ENCODE results near the gene IREB2. TPM values are rescaled to one million over a fixed set of nuclear protein-coding genes. Genes with fewer than 3 reads are reported as not detected.
A peak's percentile ranks its signal among the peaks of the same experiment; 100 is the strongest.
"Not testable (repeated sequence)": the region's sequence is repeated elsewhere in the genome, so short reads cannot be mapped to it uniquely, and the experiment has no call there.

Gene IREB2
- total RNA-seq, 1 experiment from 2014 or later, result 6.5 TPM

GRCh38 chr15:78536134-78536533 is 98.1 kb downstream of the IREB2 start:
- H3K4me1 ChIP-seq (ENCODE audit: insufficient read depth, low read length), result peaks cover 3% of the 10 kb centered on the region; the same call in 1 of the 2 replicates
- H3K9ac ChIP-seq (ENCODE audit: low read length), result no peak overlapping the region
- DNase-seq (no peak), ATAC-seq (no peak)
- POLR2A ChIA-PET (ENCODE audit: unreplicated experiment), result interaction anchor here (0.6 kb wide), 1 partner anchor 17 kb away, joined by 3 read pairs; no protein-coding TSS in a partner anchor
- CTCF ChIA-PET, result no interaction called here
- no peaks in the 10 kb centered on the region for H3K9me2 ChIP-seq (replicated peaks; ENCODE audit: low read length)
- H3K27me3 ChIP-seq (ENCODE audit: low read length), result no peaks in the 10 kb centered on the region
- no peak overlapping the region for H3K4me2 ChIP-seq (ENCODE audit: low read length)
- H3K27ac ChIP-seq (ENCODE audit: low read length), result no peak overlapping the region
- H3F3A ChIP-seq (ENCODE audit: low read length, unreplicated experiment), result no peaks in the 10 kb centered on the region
- TF ChIP-seq EZH2 (IDR thresholded peaks at IDR 0.05; ENCODE audit: low read length, unreplicated experiment), result no peak
- no peak for TF ChIP-seq CTCF (conservative IDR thresholded peaks at IDR 0.05; ENCODE audit: low read depth, low read length)
- TF ChIP-seq EZH2phosphoT487 (IDR thresholded peaks at IDR 0.05; ENCODE audit: borderline replicate concordance, low read length), result no peak
- H3K79me2 ChIP-seq (ENCODE audit: low read length), result peaks cover 10% of the 10 kb centered on the region
- no TSS peak for BruUV-seq (replicated peaks)
- H3K4me3 ChIP-seq (ENCODE audit: low read length), result no peak overlapping the region
- H3K9me3 ChIP-seq (ENCODE audit: low read length), result no peaks in the 10 kb centered on the region
- H2AFZ ChIP-seq (ENCODE audit: low read length), result no peak overlapping the region
- H4K20me1 ChIP-seq (ENCODE audit: low read length), result no peaks in the 10 kb centered on the region
- no peaks in the 10 kb centered on the region for H3K36me3 ChIP-seq (ENCODE audit: low read depth, low read length)
- intact Hi-C loops (cut with micrococcal nuclease), result no loop called here

GRCh38 chr15:78537266-78537905 is 99.4 kb downstream of the IREB2 start:
- no peaks in the 10 kb centered on the region for H3K27me3 ChIP-seq (ENCODE audit: low read length)
- DNase-seq, result no peak
- H2AFZ ChIP-seq (ENCODE audit: low read length), result no peak overlapping the region
- peaks cover 10% of the 10 kb centered on the region for H3K4me1 ChIP-seq (ENCODE audit: insufficient read depth, low read length)
- H4K20me1 ChIP-seq (ENCODE audit: low read length), result peaks cover 9% of the 10 kb centered on the region; the same call in 1 of the 2 replicates
- H3K9ac ChIP-seq (ENCODE audit: low read length), result no peak overlapping the region
- no peaks in the 10 kb centered on the region for H3K9me2 ChIP-seq (replicated peaks; ENCODE audit: low read length)
- BruUV-seq (replicated peaks), result no TSS peak
- H3F3A ChIP-seq (ENCODE audit: low read length, unreplicated experiment), result no peaks in the 10 kb centered on the region
- no peak for ATAC-seq
- no peak overlapping the region for H3K4me3 ChIP-seq (ENCODE audit: low read length)
- no peak overlapping the region for H3K27ac ChIP-seq (ENCODE audit: low read length)
- H3K79me2 ChIP-seq (ENCODE audit: low read length), result peaks cover 23% of the 10 kb centered on the region
- TF ChIP-seq EZH2phosphoT487 (IDR thresholded peaks at IDR 0.05; ENCODE audit: borderline replicate concordance, low read length) (no peak), CTCF (conservative IDR thresholded peaks at IDR 0.05; ENCODE audit: low read depth, low read length) (no peak), EZH2 (IDR thresholded peaks at IDR 0.05; ENCODE audit: low read length, unreplicated experiment) (no peak)
- ChIA-PET CTCF (no interaction called here), POLR2A (ENCODE audit: unreplicated experiment) (no interaction called here)
- no peak overlapping the region for H3K4me2 ChIP-seq (ENCODE audit: low read length)
- no peaks in the 10 kb centered on the region for H3K9me3 ChIP-seq (ENCODE audit: low read length)
- peaks cover 7% of the 10 kb centered on the region; the same call in 1 of the 2 replicates for H3K36me3 ChIP-seq (ENCODE audit: low read depth, low read length)
- intact Hi-C loops (cut with micrococcal nuclease), result no loop called here

GRCh38 chr15:78538358-78538757 is 100.3 kb downstream of the IREB2 start:
- no peak for ATAC-seq
- no peaks in the 10 kb centered on the region for H3F3A ChIP-seq (ENCODE audit: low read length, unreplicated experiment)
- peaks cover 32% of the 10 kb centered on the region for H3K79me2 ChIP-seq (ENCODE audit: low read length)
- H3K27ac ChIP-seq (ENCODE audit: low read length), result no peak overlapping the region
- H3K4me1 ChIP-seq (ENCODE audit: insufficient read depth, low read length), result peaks cover 18% of the 10 kb centered on the region
- no peak overlapping the region for H3K4me2 ChIP-seq (ENCODE audit: low read length)
- H3K4me3 ChIP-seq (ENCODE audit: low read length), result no peak overlapping the region
- H3K9ac ChIP-seq (ENCODE audit: low read length), result no peak overlapping the region
- CTCF ChIA-PET, result no interaction called here
- BruUV-seq (replicated peaks), result no TSS peak
- no peak overlapping the region for H2AFZ ChIP-seq (ENCODE audit: low read length)
- peaks cover 9% of the 10 kb centered on the region; the same call in 1 of the 2 replicates for H4K20me1 ChIP-seq (ENCODE audit: low read length)
- intact Hi-C loops (cut with micrococcal nuclease), result no loop called here
- H3K9me2 ChIP-seq (replicated peaks; ENCODE audit: low read length), result no peaks in the 10 kb centered on the region
- POLR2A ChIA-PET (ENCODE audit: unreplicated experiment), result no interaction called here
- H3K9me3 ChIP-seq (ENCODE audit: low read length), result no peaks in the 10 kb centered on the region
- H3K27me3 ChIP-seq (ENCODE audit: low read length), result no peaks in the 10 kb centered on the region
- TF ChIP-seq EZH2phosphoT487 (IDR thresholded peaks at IDR 0.05; ENCODE audit: borderline replicate concordance, low read length) (no peak), EZH2 (IDR thresholded peaks at IDR 0.05; ENCODE audit: low read length, unreplicated experiment) (no peak), CTCF (conservative IDR thresholded peaks at IDR 0.05; ENCODE audit: low read depth, low read length) (no peak)
- no peak for DNase-seq
- peaks cover 16% of the 10 kb centered on the region; the same call in 1 of the 2 replicates for H3K36me3 ChIP-seq (ENCODE audit: low read depth, low read length)

- H3F3A ChIP-seq (ENCODE audit: low read length, unreplicated experiment); H3K9me2 ChIP-seq (replicated peaks; ENCODE audit: low read length); DNase-seq; ATAC-seq; H4K20me1 ChIP-seq (ENCODE audit: low read length); H3K9me3 ChIP-seq (ENCODE audit: low read length); CTCF ChIA-PET; H3K27me3 ChIP-seq (ENCODE audit: low read length): not testable (repeated sequence)
- Histone ChIP-seq H3K4me1 (ENCODE audit: insufficient read depth, low read length) (peaks cover 18% of the 10 kb centered on the region), H3K4me3 (ENCODE audit: low read length) (peak overlapping the region; percentile 99), H3K9ac (ENCODE audit: low read length) (peak overlapping the region; percentile 93), H3K79me2 (ENCODE audit: low read length) (peaks cover 39% of the 10 kb centered on the region), H3K36me3 (ENCODE audit: low read depth, low read length) (peaks cover 23% of the 10 kb centered on the region; the same call in 1 of the 2 replicates), H3K4me2 (ENCODE audit: low read length) (peak overlapping the region; percentile 83), H2AFZ (ENCODE audit: low read length) (peak overlapping the region; percentile 80), H3K27ac (ENCODE audit: low read length) (peak overlapping the region; percentile 69)
- POLR2A ChIA-PET (ENCODE audit: unreplicated experiment), result interaction anchor here (0.6 to 1.1 kb wide), 3 partner anchors 26 to 124 kb away, joined by 3 read pairs; partner anchors contain the start of gene CHRNA5
- intact Hi-C loops (cut with micrococcal nuclease), result loop anchor here (5.0 kb wide), 1 partner anchor 32 kb away; the partner anchor contains the start of gene HYKK
- TSS peak; percentile 92 for BruUV-seq (replicated peaks)
Observed at GRCh38 chr15:78539464-78540140, 101.6 kb downstream of the IREB2 start.
